GM12864 (cell line): ENCODE measurements around the gene KIF21B.

Experiments used
- DNase-seq: peaks from one replicate; pipeline ENCODE4 v3.0.0-alpha.2; 2011; ENCODE audit warnings: low read depth
- H3K4me3 ChIP-seq: 2 replicates; pipeline ENCODE4 v1.5.1; 2011; ENCODE audit warnings: mild to moderate bottlenecking, low read depth, low read length, control low read depth
- CTCF ChIP-seq: IDR thresholded peaks from 2 replicates; pipeline ENCODE4 v1.5.1; 2011; ENCODE audit warnings: low read depth, mild to moderate bottlenecking, moderate library complexity, low read length, control low read depth, inconsistent platforms; ENCODE audit errors: missing control alignments

The KIF21B gene

GRCh38 chr1:201000391-201000790, 23.1 kb downstream of the KIF21B start:
- TF ChIP-seq CTCF, result no peak
- no peak for DNase-seq
- no peak overlapping the region for H3K4me3 ChIP-seq

GRCh38 chr1:200999667-201000066, 23.8 kb downstream of the KIF21B start:
- no peak overlapping the region for H3K4me3 ChIP-seq
- no peak for DNase-seq
- TF ChIP-seq CTCF, result no peak

- TF ChIP-seq CTCF, result no peak
- DNase-seq, result no peak
- no peak overlapping the region for H3K4me3 ChIP-seq
Measured at GRCh38 chr1:200998323-200998722, 25.2 kb downstream of the KIF21B start.

GRCh38 chr1:200992382-200993048, 31.0 kb downstream of the KIF21B start:
- no peak overlapping the region for H3K4me3 ChIP-seq
- TF ChIP-seq CTCF, result no peak
- DNase-seq, result no peak

GRCh38 chr1:200991097-200991614, 32.4 kb downstream of the KIF21B start:
- no peak for DNase-seq
- no peak overlapping the region for H3K4me3 ChIP-seq
- TF ChIP-seq CTCF, result no peak

GRCh38 chr1:200990114-200990513, 33.4 kb downstream of the KIF21B start:
- DNase-seq, result no peak
- H3K4me3 ChIP-seq, result no peak overlapping the region
- TF ChIP-seq CTCF, result no peak

- no peak overlapping the region for H3K4me3 ChIP-seq
- TF ChIP-seq CTCF, result no peak
- DNase-seq, result no peak
Measured at GRCh38 chr1:200989337-200989736, 34.2 kb downstream of the KIF21B start.
